GM18508 (cell line): ENCODE measurements around the gene RAB3IL1.

Experiments
- ATAC-seq: cut with Tn5 transposase; IDR thresholded peaks from one replicate; pipeline ENCODE4 v1.9.1; 2021; ENCODE audit warnings: moderate number of reproducible peaks; ENCODE audit not compliant: insufficient read depth, unreplicated experiment

The RAB3IL1 gene

DNA sequence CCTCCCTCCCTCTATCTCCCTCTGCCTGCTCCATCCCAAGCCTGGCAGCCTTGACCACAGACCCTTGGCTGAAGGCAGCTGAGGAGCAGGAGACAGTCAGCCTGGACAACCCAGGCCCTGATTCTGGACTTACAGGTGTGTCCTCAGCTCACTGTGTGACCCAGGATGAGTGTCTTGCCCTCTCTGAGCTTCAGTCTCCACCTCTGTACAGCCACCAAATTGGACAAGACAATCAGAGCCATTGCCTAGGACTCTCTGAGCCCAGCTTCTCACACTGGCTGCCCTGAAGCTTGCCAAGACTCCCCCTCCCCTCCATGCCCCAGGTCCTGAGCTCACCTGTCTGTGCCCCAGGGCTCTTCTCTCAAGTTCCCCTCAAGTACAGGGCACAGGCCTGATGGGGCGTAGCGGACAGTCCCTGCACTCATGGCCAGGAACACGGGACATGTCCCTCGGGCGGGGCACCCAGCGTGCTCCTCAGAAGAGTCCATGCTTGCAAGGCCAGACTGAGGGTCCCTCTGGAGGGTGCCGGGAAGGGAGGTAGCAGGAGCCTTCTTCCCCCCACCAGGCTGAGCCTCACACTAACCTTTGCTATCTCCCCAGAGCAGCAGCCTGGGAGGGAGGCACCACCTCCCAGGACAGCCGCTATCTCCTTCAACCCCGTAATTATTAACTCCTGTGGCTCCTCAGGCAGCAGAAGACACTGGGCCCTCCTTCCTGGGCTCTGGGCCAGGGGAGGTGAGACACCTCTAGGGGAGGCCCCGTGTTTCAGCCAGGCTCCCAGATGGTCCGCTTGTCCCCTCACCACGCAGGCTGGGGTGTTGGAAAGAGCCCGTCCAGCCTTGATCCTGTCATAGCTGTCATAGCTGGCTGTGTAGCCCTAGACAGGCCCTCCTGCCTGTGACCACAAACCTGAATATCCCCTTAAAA, 2.6 kb upstream of the RAB3IL1 start:
- no peak for ATAC-seq

DNA sequence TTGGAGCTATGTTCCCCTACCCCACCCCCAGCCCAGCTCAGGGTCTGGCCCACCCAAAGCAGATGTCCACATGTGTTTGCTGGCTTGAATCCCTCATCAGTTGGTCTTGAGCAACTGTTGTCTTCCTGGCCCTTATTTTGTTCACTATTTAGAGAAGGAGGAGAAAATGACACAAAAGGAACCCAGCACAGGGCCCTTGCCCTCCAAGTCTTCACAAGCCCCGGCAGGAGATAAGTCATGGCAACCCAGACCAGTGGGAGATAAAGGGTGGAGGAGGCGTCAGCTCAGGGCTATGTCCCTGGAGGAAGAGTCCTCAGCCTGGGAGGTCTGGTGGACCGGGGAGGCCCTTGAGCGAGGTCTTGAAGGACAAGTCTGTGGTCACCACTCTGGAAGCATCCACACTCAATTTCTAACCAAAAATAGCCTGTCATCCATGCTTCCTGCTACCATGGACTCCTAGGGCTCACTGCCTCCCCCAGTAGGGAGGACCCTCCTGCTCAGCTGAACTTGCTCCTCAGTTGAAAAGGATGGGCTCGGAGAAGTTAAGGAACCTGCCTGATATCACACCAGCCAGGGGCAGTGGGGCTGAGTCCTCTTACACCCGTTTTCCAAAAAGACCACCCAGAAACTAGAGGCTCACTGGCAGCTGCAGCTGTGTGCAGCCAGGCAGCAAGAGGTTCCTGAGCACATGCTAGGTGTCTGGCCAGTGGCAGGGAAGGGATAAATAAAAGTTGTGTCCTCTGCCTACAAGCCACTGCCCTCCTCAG, 1.8 kb upstream of the RAB3IL1 start:
- ATAC-seq: no peak

DNA sequence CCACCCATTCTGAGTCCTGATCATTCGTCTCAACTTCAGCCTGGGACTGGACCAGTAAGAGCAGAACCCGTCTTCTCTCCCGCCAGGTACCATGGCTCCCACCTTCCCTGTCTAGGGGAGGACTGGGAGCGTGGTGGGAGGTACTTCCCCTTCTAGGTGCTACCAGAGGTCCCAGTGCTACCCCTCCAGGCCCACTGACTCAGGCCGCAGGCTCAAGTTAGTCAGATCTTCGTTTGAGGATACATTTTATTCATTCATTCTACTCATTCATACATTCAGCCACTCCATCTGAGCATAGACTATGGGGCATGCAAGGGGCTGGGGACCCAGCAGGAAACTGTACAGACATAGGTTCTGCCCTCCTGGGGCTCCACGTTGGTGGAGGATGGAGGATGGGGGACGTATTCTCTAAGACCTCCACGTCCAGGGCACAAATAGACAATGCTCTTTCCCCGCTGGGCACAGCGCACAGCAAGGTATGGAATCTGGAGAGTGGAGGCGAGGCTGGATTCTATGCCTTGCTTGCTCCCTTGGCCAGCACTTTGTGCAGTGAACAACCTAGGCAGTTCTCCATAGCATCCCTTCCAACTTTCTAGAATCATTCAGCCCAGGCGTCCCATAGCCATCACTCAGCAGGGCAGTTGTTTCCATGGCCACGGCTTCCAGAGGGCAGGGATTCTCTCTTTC, 1.0 kb upstream of the RAB3IL1 start:
- no peak for ATAC-seq

DNA sequence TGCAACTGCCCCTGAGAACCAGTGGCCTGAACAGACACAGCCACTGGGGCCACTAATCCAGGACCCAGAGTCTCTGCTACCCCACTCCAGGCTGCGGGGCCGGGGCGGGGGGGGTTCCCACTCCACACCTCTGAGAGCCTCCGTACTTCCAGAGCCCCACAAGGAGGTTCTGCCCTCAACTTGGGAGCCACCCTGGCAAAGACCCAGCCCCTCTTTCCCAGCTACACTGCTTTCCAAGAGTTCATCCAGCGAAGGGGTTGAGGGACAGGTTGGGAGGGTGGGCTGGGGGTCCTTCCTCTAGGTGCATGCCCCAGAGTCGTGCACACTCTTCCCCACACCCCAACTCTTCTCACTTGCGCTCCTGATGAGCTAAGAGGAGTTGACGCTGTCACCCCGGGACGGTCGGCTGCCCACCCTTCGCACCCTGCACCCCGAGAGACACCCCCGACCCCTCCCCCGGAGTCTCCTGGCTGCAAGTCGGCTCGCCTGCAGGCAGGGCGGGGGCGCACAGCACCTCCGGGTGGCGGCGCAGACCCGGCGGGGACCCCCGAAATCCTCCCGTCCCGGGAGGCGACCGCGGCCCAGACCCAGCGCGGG, 531 bp downstream of the RAB3IL1 start:
- no peak for ATAC-seq

DNA sequence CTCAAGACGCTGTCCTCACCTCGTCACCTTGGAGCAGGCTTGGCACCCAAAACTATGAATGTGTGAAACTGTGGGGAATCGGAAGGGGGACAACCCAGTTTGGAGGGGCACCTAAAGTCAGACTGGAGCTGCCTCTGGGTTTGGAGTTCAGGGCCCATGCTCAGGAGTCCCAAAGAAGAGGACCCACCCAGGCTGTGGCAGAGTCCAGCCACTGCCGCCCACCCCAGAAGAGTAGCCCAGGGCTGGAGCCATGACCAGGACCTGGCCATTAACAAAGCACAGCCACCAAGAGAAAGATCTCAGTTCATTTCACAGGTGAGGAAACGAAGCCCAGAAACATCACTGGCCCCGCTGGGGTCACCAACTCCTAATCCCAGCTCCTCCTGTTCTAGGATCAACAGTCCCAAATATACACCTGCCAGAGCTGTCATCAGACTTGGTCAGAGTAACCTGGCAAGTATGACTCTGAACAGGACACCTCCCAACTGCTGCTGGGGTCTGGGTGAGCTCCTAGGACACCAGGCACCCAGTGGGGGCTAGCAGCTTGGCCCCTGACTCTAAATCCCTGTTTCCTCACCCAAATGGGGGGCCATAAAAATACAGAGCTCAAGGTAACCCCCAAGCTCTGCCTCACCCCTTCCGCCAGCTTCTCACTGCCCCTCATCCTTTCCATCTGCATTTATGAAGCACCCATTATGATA, 2.7 kb downstream of the RAB3IL1 start:
- no peak for ATAC-seq

DNA sequence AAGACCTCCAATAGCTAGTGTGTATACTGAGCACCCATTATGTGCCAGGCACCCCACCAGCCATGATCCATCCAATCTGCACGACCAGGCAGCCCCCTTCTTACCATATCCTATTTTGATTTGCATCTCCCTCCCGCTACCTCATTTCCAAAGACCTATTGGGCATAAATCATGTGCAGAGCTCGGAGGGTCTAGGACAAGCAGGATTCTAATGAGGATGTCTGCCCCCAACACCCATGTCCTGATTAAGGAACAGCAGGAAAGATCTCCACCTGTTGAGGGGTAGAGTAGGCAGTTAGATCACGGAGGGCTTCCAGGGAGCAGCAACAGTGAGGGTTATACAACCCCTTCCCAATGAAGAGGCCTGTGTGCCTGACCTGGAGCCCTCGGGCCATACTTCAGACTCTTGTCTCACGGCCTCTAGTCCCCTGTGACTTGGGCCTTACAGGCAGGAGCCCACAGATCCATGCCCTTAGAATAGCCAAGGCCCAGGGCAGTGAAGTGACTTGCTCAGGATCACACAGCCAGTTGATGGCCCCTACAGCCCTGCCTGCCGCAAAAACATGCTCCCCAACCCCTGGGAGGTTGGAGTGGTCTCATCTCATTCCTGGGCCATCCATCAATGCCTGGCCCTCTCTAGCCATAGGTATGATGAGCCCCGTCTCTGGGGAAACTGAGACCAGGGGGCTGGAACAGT, 3.5 kb downstream of the RAB3IL1 start:
- no peak for ATAC-seq

DNA sequence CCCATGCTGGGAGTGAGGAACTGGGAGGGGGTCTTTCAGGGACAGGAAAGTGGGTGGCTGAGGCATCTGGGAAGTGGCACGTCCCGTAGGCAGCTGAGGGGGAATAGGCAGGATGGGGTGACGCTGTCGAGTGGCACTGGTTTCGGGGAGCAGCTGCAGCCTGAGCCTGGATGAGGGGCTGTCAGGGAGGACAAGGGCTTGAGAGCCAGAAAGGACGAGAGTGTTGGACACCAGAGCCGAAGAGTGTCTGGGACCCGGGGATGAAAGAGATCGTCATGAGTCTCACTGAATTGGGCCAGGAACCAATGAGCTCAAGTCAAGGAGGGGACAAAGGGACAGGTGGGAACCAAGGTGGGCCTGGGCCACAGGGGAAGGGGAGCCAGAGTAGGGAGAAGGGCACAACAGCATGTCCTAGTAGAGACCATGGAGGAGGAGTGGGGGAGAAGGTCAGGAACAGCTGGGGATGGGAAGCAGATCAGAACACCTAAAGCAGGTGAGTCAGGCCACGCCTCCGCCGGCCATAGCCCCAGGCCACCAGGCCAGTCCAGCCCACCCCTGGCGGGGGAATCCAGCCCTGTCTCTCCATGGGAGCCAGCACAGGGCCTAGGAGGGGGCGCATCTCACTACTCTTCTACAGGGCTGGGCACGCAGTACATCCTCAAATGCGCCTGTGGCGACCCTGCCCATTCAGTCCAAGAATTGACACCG, 4.2 kb downstream of the RAB3IL1 start:
- no peak for ATAC-seq

DNA sequence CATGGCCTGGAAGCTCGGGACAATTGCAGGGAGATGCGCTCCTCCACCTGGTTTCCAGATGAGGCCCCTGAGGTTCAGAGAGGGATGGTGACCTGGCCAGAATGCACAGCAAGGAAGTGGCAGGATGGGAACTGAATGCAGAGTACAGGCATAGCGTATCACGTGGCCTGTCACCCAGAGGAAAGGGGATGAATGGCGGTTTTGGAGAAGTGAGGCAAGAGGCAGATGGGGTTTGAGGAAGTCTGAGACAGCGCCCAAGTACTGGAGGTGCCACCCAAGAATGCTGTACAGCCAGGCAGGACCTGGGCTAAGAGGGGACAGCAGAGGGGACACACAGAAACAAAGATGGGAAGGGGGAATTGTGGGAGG, 4.9 kb downstream of the RAB3IL1 start:
- no peak for ATAC-seq

DNA sequence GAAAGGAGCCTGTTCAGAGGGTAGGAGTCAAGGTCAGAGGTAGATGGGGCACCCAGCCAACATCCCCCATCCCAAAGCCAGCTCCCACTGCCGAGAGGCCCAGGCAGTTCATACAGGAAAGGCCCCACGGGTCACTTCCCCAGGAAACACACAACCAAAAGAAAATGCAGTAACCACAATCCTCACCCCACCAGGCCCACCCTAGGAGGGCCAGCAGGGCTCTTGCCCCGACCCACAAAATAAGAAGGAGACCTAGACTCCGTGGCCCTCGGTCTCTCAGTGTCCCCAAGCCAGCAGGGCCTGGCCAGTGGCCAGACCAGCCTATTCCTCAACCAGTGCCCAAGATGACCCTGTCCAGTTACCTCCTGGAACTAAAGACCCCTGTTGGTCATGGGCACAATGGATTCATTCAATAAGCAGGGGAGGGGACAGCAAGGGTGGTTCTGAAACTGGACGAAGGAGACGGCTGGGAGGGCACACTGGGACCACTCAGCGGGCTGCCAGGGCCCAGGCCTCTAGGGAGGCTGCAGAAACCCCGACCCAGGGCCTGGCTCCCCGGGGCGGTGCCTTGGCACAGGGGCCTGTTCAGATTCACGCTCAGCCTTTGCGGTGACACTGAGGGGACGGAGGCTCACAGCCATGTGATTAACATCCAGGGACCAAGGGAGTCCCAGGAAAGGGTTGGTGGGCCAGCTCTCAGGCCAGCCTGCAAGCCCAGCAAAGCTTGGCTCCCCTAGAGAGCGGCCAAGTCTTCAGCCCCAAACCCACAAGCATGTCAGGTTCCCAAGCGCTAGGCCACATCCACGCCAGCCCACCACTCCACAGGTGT, 5.5 kb downstream of the RAB3IL1 start:
- no peak for ATAC-seq

DNA sequence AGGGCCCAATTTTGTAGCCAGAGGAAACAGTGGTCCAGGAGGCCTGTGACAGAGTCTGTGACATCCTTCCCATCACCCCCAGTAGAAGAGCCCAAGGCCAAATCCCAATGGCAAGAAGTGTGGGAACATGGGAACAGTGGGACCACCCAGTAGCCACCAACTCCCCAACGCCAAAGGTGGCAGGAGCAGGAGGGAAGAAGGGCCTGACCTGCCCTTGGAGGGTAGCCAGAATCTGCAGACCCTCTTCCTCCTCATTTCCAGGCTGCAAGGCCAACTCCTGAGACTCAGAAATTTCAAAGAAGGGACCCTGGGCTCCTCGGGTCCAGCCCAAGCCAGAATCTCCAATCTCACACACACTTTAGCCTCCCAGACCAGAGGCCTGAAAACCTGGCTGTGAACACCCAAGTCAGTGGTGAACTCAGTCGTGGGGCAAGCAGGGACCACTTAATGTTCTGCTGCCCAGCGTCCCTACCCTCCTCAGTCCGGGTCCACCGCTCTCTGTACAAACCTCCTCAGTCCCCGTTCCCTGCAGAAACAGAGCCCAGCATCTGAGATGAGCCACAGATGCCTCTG, 6.2 kb downstream of the RAB3IL1 start:
- no peak for ATAC-seq

DNA sequence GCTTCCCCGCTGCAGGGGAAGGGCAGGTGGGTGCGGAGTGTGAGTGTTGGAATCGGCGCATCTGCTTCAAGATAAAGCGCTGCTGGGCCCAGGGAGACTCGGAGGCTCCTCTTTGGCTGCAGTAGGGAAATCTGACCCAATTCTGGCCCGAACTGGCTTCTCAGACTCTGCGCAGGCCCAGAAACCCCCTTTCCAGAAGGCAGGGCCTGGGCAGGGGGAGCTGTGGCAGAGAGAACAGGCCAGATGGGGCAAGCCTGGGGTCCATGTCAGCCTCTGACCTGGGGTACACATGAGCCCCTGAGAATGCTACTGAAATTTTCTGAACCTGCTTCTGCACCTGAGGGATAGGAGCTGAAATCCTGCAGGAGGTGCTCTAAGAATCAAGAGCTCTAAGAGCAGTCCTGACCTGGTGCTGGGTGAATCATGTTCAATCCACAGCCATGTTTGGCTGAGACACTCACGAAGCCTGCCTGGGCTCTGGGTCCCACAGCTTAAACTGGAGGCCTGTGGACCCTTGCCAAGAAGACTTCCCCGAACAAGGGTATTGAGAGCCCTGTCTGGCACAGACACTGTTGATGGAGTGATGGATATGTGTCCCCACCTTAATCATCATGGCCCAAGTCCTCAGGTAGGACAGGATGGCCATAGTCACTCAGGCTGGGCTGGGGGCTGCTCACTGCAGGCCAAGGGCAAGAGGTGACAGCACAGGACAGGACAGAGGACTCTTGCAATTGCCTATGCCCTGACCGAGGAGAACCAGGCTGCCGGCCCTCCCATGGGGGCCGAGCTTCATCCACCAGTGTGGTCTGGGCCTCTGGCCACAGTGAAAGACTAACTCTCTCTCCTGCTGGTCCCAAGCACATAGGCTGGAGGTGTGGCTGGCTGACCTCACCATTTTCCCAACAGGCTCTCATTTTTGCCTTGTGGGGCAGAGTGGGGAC, 6.9 kb downstream of the RAB3IL1 start:
- ATAC-seq: no peak

DNA sequence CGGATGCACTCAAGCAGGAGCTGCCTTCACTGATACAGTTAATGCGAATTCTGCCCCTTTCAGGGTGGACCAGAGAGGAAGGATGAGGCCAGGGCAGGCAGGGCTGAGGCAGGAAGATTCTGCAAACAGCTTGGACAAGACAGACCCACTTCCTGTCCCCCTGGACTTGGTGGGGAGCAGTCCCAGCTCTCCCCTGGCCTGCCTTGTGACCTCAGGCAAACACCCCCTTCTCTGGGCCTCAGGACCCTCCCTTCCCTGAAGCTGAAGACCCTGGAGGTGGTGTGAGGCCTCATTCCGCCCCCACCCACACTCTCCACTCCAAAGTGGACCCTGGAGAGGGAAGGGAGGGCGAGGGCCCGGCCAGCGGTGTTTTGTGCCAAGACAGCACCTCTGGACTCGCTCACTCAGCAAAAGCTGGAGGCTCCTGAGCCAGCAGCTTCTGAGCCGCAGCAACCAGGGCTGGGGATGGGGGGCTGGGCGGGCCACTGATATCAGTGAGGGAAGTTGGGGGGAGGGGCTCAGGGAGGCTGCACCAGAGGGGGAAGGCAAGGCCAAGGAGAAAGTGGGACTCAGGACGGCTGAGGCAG, 8.5 kb downstream of the RAB3IL1 start:
- ATAC-seq: no peak

DNA sequence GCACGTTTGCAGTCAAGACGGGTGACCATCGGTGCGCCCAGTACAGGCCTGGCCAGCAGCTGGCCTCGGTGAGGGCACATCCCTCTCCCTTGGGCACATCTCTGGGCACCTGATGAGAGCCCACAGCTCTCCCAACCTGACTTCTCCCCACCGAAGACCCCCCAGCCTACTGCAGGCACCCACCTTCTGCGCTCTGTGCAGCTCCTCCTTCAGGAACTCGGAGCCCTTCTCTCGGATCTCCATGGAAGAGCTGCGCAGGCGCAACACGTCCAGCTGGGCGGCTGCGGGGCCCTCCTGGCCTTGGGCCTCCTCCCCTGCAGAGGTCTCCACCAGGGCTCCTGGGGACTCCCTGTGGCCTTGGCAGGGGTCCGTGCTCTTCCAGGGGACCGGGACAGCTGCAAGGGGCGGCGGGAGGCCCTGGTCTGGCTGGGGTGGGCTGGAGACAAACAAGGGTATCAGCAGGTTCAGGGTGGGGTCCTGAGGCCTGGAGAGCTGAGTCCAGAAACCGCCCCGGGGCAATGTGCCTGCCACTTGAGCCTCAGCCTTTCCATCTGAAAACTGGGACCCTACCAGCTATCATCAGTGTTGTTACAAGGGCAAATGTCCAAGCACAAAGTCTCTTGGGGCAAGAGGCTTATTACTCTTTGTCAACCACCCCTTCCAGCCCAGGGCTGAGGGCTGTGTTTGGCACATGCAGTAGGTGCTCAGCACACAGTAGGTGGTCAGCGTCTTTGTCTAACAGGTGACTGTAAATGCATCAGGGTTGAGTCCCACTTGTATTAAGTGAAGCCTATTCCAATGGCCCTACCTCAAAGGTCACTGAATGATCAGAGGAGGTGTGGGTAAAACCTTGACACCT, 9.3 kb downstream of the RAB3IL1 start:
- no peak for ATAC-seq

DNA sequence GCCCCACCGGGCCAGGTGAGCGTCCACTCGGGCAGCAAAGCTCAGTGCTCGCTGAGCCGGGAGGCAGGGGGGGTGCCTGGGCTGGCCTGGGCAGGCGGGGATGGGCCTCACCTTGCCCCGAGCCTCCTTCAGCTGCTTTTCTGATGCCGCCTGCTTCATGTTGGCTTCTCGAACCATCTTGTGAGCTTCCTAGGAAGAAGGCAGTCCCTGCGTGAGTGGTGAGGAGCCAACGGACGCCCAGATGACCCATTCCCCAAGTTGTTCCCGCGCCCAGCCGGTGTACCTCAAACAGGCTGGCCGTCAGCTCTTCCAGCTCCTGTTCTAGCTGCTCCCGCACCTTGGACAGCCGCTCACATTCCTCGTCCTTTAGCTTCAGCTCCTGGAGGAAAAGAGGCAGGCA, 10.1 kb downstream of the RAB3IL1 start:
- no peak for ATAC-seq

DNA sequence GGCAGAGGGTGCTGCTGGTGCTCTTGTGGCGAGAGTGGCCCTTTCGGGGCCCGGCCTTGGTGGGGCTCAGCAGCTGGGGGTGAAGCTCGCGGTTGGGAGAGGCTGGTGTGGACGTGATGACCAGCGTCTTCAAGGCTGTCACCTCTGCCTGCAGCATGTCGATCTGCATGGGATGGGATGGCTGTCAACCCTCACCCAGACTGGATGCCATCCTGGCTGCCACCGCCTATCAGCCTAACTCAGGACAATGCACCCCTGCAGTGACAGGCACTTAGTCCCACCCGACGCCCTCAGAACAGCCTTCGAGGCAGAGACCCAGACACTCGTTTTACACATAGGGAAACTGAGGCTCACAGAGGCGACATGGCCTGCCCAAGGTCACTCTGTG, 10.8 kb downstream of the RAB3IL1 start:
- ATAC-seq: no peak
